CD4-positive, alpha-beta memory T cell (primary cell): ENCODE measurements around the gene GSTP1. TPM values are rescaled to one million over a fixed set of nuclear protein-coding genes. Genes with fewer than 3 reads are reported as not detected.
A peak's percentile ranks its signal among the peaks of the same experiment; 100 is the strongest.

Source experiments
- CTCF ChIA-PET: fragments of 350-600 bp; sonication (Branson Sonifier 250); formaldehyde crosslinking; loops from one replicate; lab custom pipeline; 2021; ENCODE audit warnings: inconsistent platforms; ENCODE audit not compliant: partially characterized antibody; lab: Charles Lee
- POLR2A ChIA-PET: fragments of 350-600 bp; sonication (Branson Sonifier 250); formaldehyde crosslinking; loops from one replicate; lab custom pipeline; 2021; ENCODE audit not compliant: partially characterized antibody; lab: Charles Lee
- DNase-seq, 5 donors: peaks; one replicate each; pipeline versions ENCODE4 v3.0.0 to v3.0.0-alpha.2; 2020 to 2022; ENCODE audit warnings: mixed read lengths in 1 of 5
- H3K27ac ChIP-seq: one replicate; pipeline ENCODE4 v1.7.0; 2013; ENCODE audit warnings: low read depth, low read length
- H3K27me3 ChIP-seq: 2 replicates; pipeline ENCODE4 v1.7.0; 2013; ENCODE audit warnings: mild to moderate bottlenecking, low read length, moderate library complexity; ENCODE audit not compliant: insufficient read depth
- H3K36me3 ChIP-seq: 2 replicates; pipeline ENCODE4 v1.7.0; 2013; ENCODE audit warnings: mild to moderate bottlenecking, low read length, moderate library complexity; ENCODE audit not compliant: insufficient read depth
- H3K4me1 ChIP-seq: 2 replicates; pipeline ENCODE4 v1.7.0; 2013; ENCODE audit warnings: mild to moderate bottlenecking, low read length, moderate library complexity; ENCODE audit not compliant: insufficient read depth
- H3K4me3 ChIP-seq, 2 donors: one replicate each; pipeline ENCODE4 v1.7.0; 2013; ENCODE audit warnings: low read length in 2 of 2, mild to moderate bottlenecking in 1 of 2
- H3K9me3 ChIP-seq, 2 donors: one replicate each; pipeline ENCODE4 v1.7.0; 2013; ENCODE audit warnings: low read length in 2 of 2, control low read depth in 1 of 2; ENCODE audit not compliant: control insufficient read depth in 1 of 2
- H3K27ac Mint-ChIP-seq, 7 donors: one replicate each; pipeline ENCODE4 v1.8.0; 2020 to 2021; ENCODE audit warnings: mixed read lengths in 7 of 7, mild to moderate bottlenecking in 6 of 7, inconsistent platforms in 3 of 7, moderate library complexity in 3 of 7
- H3K27me3 Mint-ChIP-seq, 2 donors: one replicate each; pipeline ENCODE4 v1.8.0; 2020 to 2021; ENCODE audit warnings: mixed read lengths in 2 of 2
- H3K36me3 Mint-ChIP-seq, 2 donors: one replicate each; pipeline ENCODE4 v1.8.0; 2020 to 2021; ENCODE audit warnings: mixed read lengths in 2 of 2, inconsistent platforms in 1 of 2, mild to moderate bottlenecking in 1 of 2
- H3K4me1 Mint-ChIP-seq, 4 donors: one replicate each; pipeline ENCODE4 v1.8.0; 2020 to 2021; ENCODE audit warnings: mixed read lengths in 4 of 4, mild to moderate bottlenecking in 1 of 4
- H3K4me3 Mint-ChIP-seq, 8 donors: one replicate each; pipeline ENCODE4 v1.8.0; 2020 to 2021; ENCODE audit warnings: mixed read lengths in 8 of 8, mild to moderate bottlenecking in 7 of 8, moderate library complexity in 6 of 8, inconsistent platforms in 3 of 8
- H3K9me3 Mint-ChIP-seq, 8 donors: one replicate each; pipeline ENCODE4 v1.8.0; 2020 to 2021; ENCODE audit warnings: mixed read lengths in 8 of 8, mild to moderate bottlenecking in 5 of 8, inconsistent platforms in 3 of 8, moderate library complexity in 1 of 8
- intact Hi-C: fragments of 100-400 bp; cut with micrococcal nuclease; formaldehyde crosslinking; loops from one replicate; pipeline ENCODE4 v1.15.1; 2023
- polyA plus RNA-seq, 2 donors: library from polyadenylated mRNA; unstranded; fragments of 300-500 nt; fragmentation: Illumina TruSeq; gene quantifications; one replicate each; pipeline ENCODE4 v1.2.3, GENCODE V29; 2021
- total RNA-seq, 2 experiments: library from RNA; stranded (reverse); gene quantifications; one replicate each; pipeline ENCODE4 v1.2.3, GENCODE V29; 2021

Gene GSTP1
- total and polyA plus RNA-seq, 4 experiments from 2014 or later = 134 to 245 (median 189) TPM

GRCh38 chr11:67605231-67606011 is 21.8 kb downstream of the GSTP1 start:
- H3K27ac ChIP-seq = no peak overlapping the region
- DNase-seq = no peak
- H3K27ac Mint-ChIP-seq = peak overlapping the region in 5 of 7 donors; percentile 1 to 97 (median 60)
- H3K36me3 Mint-ChIP-seq = peaks cover 11 to 17% of the 10 kb centered on the region in 2 donors
- H3K4me3 ChIP-seq = no peak overlapping the region
- intact Hi-C loops = loop anchor here (1.0 to 2.0 kb wide), 5 partner anchors 9 to 253 kb away; partner anchors contain the start of genes CDK2AP2, GSTP1, NUDT8 and POLD4
- no peaks in the 10 kb centered on the region for H3K27me3 ChIP-seq
- peaks cover 6 to 27% (median 9%) of the 10 kb centered on the region in 4 donors for H3K4me1 Mint-ChIP-seq
- ChIA-PET POLR2A (no interaction called here), CTCF (interaction anchor here (0.7 to 1.4 kb wide), 2 partner anchors 9 to 24 kb away, joined by 3 to 5 read pairs; no protein-coding TSS in a partner anchor)
- H3K9me3 Mint-ChIP-seq = peaks cover 0 to 3% (median 0%) of the 10 kb centered on the region in 8 donors
- no peaks in the 10 kb centered on the region for H3K9me3 ChIP-seq
- peaks cover 9 to 11% of the 10 kb centered on the region in 2 donors for H3K27me3 Mint-ChIP-seq
- peaks cover 20% of the 10 kb centered on the region for H3K36me3 ChIP-seq
- H3K4me3 Mint-ChIP-seq = peak overlapping the region; percentile 33 to 83 (median 72)
- peaks cover 13% of the 10 kb centered on the region for H3K4me1 ChIP-seq

GRCh38 chr11:67606093-67606491 is 22.5 kb downstream of the GSTP1 start:
- Mint-ChIP-seq H3K4me3 (peak overlapping the region; percentile 86 to 97 (median 92)), H3K27ac (peak overlapping the region in 6 of 7 donors; percentile 76 to 97 (median 93)), H3K4me1 (peaks cover 4 to 27% (median 9%) of the 10 kb centered on the region in 4 donors), H3K36me3 (peaks cover 11 to 23% of the 10 kb centered on the region in 2 donors), H3K9me3 (peaks cover 0 to 1% (median 0%) of the 10 kb centered on the region in 8 donors), H3K27me3 (peaks cover 2 to 8% of the 10 kb centered on the region in 2 donors)
- CTCF ChIA-PET = interaction anchor here (0.7 to 1.4 kb wide), 2 partner anchors 9 to 23 kb away, joined by 3 to 5 read pairs; no protein-coding TSS in a partner anchor
- DNase-seq = no peak
- Histone ChIP-seq H3K4me1 (peaks cover 13% of the 10 kb centered on the region), H3K36me3 (peaks cover 27% of the 10 kb centered on the region), H3K27ac (peak overlapping the region; percentile 83), H3K27me3 (no peaks in the 10 kb centered on the region), H3K4me3 (peak overlapping the region; percentile 38 to 86), H3K9me3 (no peaks in the 10 kb centered on the region)
- intact Hi-C loops = loop anchor here (1.0 to 2.0 kb wide), 5 partner anchors 8 to 253 kb away; partner anchors contain the start of genes CDK2AP2, GSTP1, NUDT8 and POLD4
- POLR2A ChIA-PET = no interaction called here

GRCh38 chr11:67606492-67607295 is 23.1 kb downstream of the GSTP1 start, which contains the start of gene NDUFV1:
NDUFV1 (plus strand) TSS chr11:67606936; CDS start chr11:67607005, 69 bp downstream.
- Histone ChIP-seq H3K27ac (peak within 1 kb of the TSS; percentile 83), H3K36me3 (peaks cover 33% of the 10 kb centered on the region), H3K4me3 (peak within 1 kb of the TSS; percentile 38 to 86), H3K27me3 (no peaks in the 10 kb centered on the region), H3K4me1 (peaks cover 13% of the 10 kb centered on the region), H3K9me3 (no peaks in the 10 kb centered on the region)
- DNase-seq = peak; percentile 94 to 96 (median 94)
- Mint-ChIP-seq H3K27me3 (peaks cover 2 to 6% of the 10 kb centered on the region in 2 donors), H3K4me1 (peaks cover 4 to 27% (median 9%) of the 10 kb centered on the region in 4 donors), H3K4me3 (peak within 1 kb of the TSS; percentile 86 to 97 (median 92)), H3K27ac (peak within 1 kb of the TSS; percentile 76 to 97 (median 93)), H3K36me3 (peaks cover 11 to 26% of the 10 kb centered on the region in 2 donors), H3K9me3 (peaks cover 0 to 1% (median 0%) of the 10 kb centered on the region in 8 donors)
- CTCF ChIA-PET = interaction anchor here (0.7 to 1.4 kb wide), 2 partner anchors 9 to 20 kb away, joined by 4 read pairs; no protein-coding TSS in a partner anchor
- POLR2A ChIA-PET = interaction anchor here (1.6 kb wide), 1 partner anchor 23 kb away, joined by 8 read pairs; the partner anchor contains the start of gene GSTP1
- intact Hi-C loops = loop anchor here (1.0 to 2.0 kb wide), 5 partner anchors 8 to 254 kb away; partner anchors contain the start of genes CDK2AP2, GSTP1, NUDT8 and POLD4

- ChIA-PET CTCF (interaction anchor here (0.7 to 1.7 kb wide), 3 partner anchors 9 to 51 kb away, joined by 4 read pairs; no protein-coding TSS in a partner anchor), POLR2A (interaction anchor here (0.7 to 1.6 kb wide), 2 partner anchors 24 to 36 kb away, joined by 3 to 8 read pairs; partner anchors contain the start of gene GSTP1)
- Histone ChIP-seq H3K36me3 (peaks cover 37% of the 10 kb centered on the region), H3K27ac (peak overlapping the region; percentile 83), H3K4me3 (peak overlapping the region; percentile 38 to 86), H3K9me3 (no peaks in the 10 kb centered on the region), H3K4me1 (peaks cover 13% of the 10 kb centered on the region), H3K27me3 (no peaks in the 10 kb centered on the region)
- H3K4me1 Mint-ChIP-seq = peaks cover 4 to 33% (median 9%) of the 10 kb centered on the region in 4 donors
- H3K27ac Mint-ChIP-seq = peak overlapping the region; percentile 76 to 97 (median 88)
- peaks cover 0 to 1% (median 0%) of the 10 kb centered on the region in 8 donors for H3K9me3 Mint-ChIP-seq
- intact Hi-C loops = loop anchor here (2.0 kb wide), 1 partner anchor 255 kb away; the partner anchor contains the start of gene POLD4
- H3K4me3 Mint-ChIP-seq = peak overlapping the region; percentile 86 to 97 (median 92)
- peaks cover 2 to 6% of the 10 kb centered on the region in 2 donors for H3K27me3 Mint-ChIP-seq
- peaks cover 15 to 29% of the 10 kb centered on the region in 2 donors for H3K36me3 Mint-ChIP-seq
- no peak for DNase-seq
Measured at GRCh38 chr11:67607507-67607906, 23.9 kb downstream of the GSTP1 start.

GRCh38 chr11:67608486-67608885 is 24.9 kb downstream of the GSTP1 start:
- Mint-ChIP-seq H3K4me1 (peaks cover 6 to 36% (median 14%) of the 10 kb centered on the region in 4 donors), H3K9me3 (peaks cover 0 to 1% (median 0%) of the 10 kb centered on the region in 8 donors), H3K27ac (peak overlapping the region in 6 of 7 donors; percentile 19 to 97 (median 64)), H3K27me3 (no peaks in the 10 kb centered on the region), H3K4me3 (peak overlapping the region; percentile 49 to 97 (median 76)), H3K36me3 (peaks cover 15 to 29% of the 10 kb centered on the region in 2 donors)
- intact Hi-C loops = no loop called here
- no peak for DNase-seq
- H3K9me3 ChIP-seq = no peaks in the 10 kb centered on the region
- H3K4me1 ChIP-seq = peaks cover 19% of the 10 kb centered on the region
- H3K27me3 ChIP-seq = no peaks in the 10 kb centered on the region
- CTCF ChIA-PET = interaction anchor here (0.6 to 1.7 kb wide), 3 partner anchors 21 to 239 kb away, joined by 3 to 4 read pairs (median 4); partner anchors contain the start of gene NUDT8
- POLR2A ChIA-PET = interaction anchor here (1.6 kb wide), 1 partner anchor 25 kb away, joined by 8 read pairs; the partner anchor contains the start of gene GSTP1
- no peak overlapping the region for H3K27ac ChIP-seq
- H3K36me3 ChIP-seq = peaks cover 37% of the 10 kb centered on the region
- H3K4me3 ChIP-seq = no peak overlapping the region

- peak overlapping the region in 2 of 7 donors; percentile 32 to 59 for H3K27ac Mint-ChIP-seq
- Histone ChIP-seq H3K27ac (no peak overlapping the region), H3K36me3 (peaks cover 37% of the 10 kb centered on the region), H3K4me3 (no peak overlapping the region), H3K27me3 (no peaks in the 10 kb centered on the region), H3K9me3 (no peaks in the 10 kb centered on the region), H3K4me1 (peaks cover 26% of the 10 kb centered on the region)
- peaks cover 11 to 43% (median 20%) of the 10 kb centered on the region in 4 donors for H3K4me1 Mint-ChIP-seq
- no peaks in the 10 kb centered on the region for H3K27me3 Mint-ChIP-seq
- H3K36me3 Mint-ChIP-seq = peaks cover 15 to 36% of the 10 kb centered on the region in 2 donors
- no peak for DNase-seq
- peaks cover 0 to 1% (median 0%) of the 10 kb centered on the region in 8 donors for H3K9me3 Mint-ChIP-seq
- intact Hi-C loops = no loop called here
- POLR2A ChIA-PET = interaction anchor here (0.8 kb wide), 1 partner anchor 27 kb away, joined by 3 read pairs; no protein-coding TSS in a partner anchor
- peak overlapping the region in 1 of 8 donors; percentile 9 for H3K4me3 Mint-ChIP-seq
- CTCF ChIA-PET = interaction anchor here (1.2 kb wide), 1 partner anchor 21 kb away, joined by 4 read pairs; the partner anchor contains the start of gene NUDT8
Measured at GRCh38 chr11:67609316-67609715, 25.7 kb downstream of the GSTP1 start.
